Anterior cingulate cortex (tissue), 58 donors: Measurements from ENCODE around the gene SPAG17.
A peak's percentile ranks its signal among the peaks of the same experiment; 100 is the strongest.

ENCODE experiments used
- DNase-seq, 58 donors: peaks; one replicate each; lab custom pipeline; 2025; lab: John Stamatoyannopoulos, UW

SPAG17 gene

GRCh38 chr1:118169016-118169415 lies 16.0 kb downstream of the SPAG17 start:
- no peak for DNase-seq

- DNase-seq: no peak
Measured at GRCh38 chr1:118160806-118161205, 24.2 kb downstream of the SPAG17 start.

GRCh38 chr1:118159569-118159968 lies 25.5 kb downstream of the SPAG17 start:
- no peak for DNase-seq

- DNase-seq: no peak
Measured at GRCh38 chr1:118158924-118159323, 26.1 kb downstream of the SPAG17 start.

- no peak for DNase-seq
Measured at GRCh38 chr1:118157506-118157905, 27.5 kb downstream of the SPAG17 start.

GRCh38 chr1:118155106-118155505 lies 29.9 kb downstream of the SPAG17 start:
- DNase-seq: no peak

- no peak for DNase-seq
Measured at GRCh38 chr1:118154220-118154619, 30.8 kb downstream of the SPAG17 start.

- DNase-seq: peak in 37 of 58 donors; percentile 0 to 74 (median 10)
Measured at GRCh38 chr1:118151312-118151937, 33.6 kb downstream of the SPAG17 start.

- no peak for DNase-seq
Measured at GRCh38 chr1:118149799-118150198, 35.2 kb downstream of the SPAG17 start.

GRCh38 chr1:118148034-118148433 lies 37.0 kb downstream of the SPAG17 start:
- DNase-seq: no peak

GRCh38 chr1:118147522-118147921 lies 37.5 kb downstream of the SPAG17 start:
- no peak for DNase-seq

GRCh38 chr1:118145721-118146120 lies 39.3 kb downstream of the SPAG17 start:
- no peak for DNase-seq

GRCh38 chr1:118144684-118145083 lies 40.3 kb downstream of the SPAG17 start:
- no peak for DNase-seq

GRCh38 chr1:118143831-118144230 lies 41.2 kb downstream of the SPAG17 start:
- DNase-seq: no peak

GRCh38 chr1:118143121-118143520 lies 41.9 kb downstream of the SPAG17 start:
- DNase-seq: no peak

- DNase-seq: no peak
Measured at GRCh38 chr1:118142546-118142945, 42.5 kb downstream of the SPAG17 start.

- no peak for DNase-seq
Measured at GRCh38 chr1:118137900-118138299, 47.1 kb downstream of the SPAG17 start.

GRCh38 chr1:118136187-118136941 lies 48.7 kb downstream of the SPAG17 start:
- peak in 19 of 58 donors; percentile 1 to 55 (median 5) for DNase-seq

GRCh38 chr1:118132000-118132399 lies 53.0 kb downstream of the SPAG17 start:
- no peak for DNase-seq

- no peak for DNase-seq
Measured at GRCh38 chr1:118128761-118129160, 56.3 kb downstream of the SPAG17 start.

- DNase-seq: no peak
Measured at GRCh38 chr1:118124064-118124463, 61.0 kb downstream of the SPAG17 start.
